Measurements from ENCODE around the gene UBAC1.

DNA sequence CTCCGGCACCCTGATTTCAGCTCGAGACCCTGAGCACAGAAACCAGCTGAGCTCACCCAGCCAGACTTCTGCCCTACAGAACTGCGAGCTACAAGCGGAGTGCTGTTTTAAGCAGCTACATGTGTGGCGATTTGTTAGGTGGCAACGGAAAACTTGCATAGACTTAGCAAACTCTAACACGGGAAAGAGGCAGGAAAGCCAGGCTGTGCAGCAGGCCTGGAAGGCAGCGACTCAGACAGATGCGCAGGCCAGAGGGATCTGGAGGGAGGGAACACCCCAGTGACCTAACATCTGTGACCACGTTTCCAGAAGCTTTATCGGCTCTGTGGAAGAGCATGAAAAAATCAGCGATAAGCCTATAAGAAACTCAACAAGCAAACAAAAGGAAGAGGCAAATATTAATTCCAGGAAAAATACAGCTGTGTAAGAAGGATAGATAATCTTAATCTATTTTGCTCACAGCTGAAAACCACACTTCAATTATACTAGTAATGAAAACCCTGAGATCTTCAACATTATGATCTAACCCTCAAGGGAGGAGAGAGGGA is 11.0 kb downstream of the UBAC1 start:
- TF ChIP-seq POLR2A (IDR thresholded peaks at IDR 0.05; ENCODE audit: low read depth, low read length) (no peak), POLR2AphosphoS5 (IDR thresholded peaks at IDR 0.05; ENCODE audit: low read depth, low read length) (no peak), TAF1 (IDR thresholded peaks at IDR 0.05; ENCODE audit: borderline replicate concordance, low read depth, low read length) (no peak)

All from GM12892 (cell line).